ENCODE measurements around the gene CHAMP1. TPM values are rescaled to one million over a fixed set of nuclear protein-coding genes. Genes with fewer than 3 reads are reported as not detected.
A peak's percentile ranks its signal among the peaks of the same experiment; 100 is the strongest.
"Not testable (repeated sequence)": the region's sequence is repeated elsewhere in the genome, so short reads cannot be mapped to it uniquely, and the experiment has no call there.

The CHAMP1 gene
- total and polyA plus RNA-seq, 8 donors = 3.6 to 12.3 (median 7.8) TPM

DNA sequence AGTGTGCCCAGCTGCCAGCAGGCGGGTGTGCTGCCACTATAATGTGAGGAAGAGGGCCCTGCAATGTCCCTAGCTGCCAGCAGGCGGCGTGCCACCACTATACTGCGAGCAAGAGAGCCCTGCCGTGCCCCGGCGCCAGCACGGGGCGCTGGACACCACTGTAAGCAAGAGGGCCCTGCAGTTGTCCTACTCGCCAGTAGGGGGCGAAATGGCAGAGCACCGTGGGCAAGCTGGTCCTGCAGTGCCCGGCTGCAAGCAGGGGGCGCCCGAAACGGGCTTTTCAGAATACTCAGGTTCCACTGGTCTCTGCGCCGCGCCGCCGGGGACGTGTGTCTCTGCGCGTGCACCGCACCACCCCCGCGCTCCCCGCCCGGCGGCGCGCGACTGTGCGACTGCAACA is 38.5 kb downstream of the CHAMP1 start:
- 63 to 67% methylated on average over 17 to 34 of the region's 34 CpGs for whole genome bisulfite sequencing, 2 donors
- TF ChIP-seq, protein P1, sequence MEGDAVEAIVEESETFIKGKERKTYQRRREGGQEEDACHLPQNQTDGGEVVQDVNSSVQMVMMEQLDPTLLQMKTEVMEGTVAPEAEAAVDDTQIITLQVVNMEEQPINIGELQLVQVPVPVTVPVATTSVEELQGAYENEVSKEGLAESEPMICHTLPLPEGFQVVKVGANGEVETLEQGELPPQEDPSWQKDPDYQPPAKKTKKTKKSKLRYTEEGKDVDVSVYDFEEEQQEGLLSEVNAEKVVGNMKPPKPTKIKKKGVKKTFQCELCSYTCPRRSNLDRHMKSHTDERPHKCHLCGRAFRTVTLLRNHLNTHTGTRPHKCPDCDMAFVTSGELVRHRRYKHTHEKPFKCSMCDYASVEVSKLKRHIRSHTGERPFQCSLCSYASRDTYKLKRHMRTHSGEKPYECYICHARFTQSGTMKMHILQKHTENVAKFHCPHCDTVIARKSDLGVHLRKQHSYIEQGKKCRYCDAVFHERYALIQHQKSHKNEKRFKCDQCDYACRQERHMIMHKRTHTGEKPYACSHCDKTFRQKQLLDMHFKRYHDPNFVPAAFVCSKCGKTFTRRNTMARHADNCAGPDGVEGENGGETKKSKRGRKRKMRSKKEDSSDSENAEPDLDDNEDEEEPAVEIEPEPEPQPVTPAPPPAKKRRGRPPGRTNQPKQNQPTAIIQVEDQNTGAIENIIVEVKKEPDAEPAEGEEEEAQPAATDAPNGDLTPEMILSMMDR (IDR thresholded peaks at IDR 0.05) = peak in 2 of 4 donors; percentile 13 to 24
- H3K9me3 ChIP-seq; FAIRE-seq; H3K27me3 ChIP-seq; H3K4me3 ChIP-seq; H3K4me1 ChIP-seq; intact Hi-C loops (cut with DNase I); H3K27ac ChIP-seq; H3K36me3 ChIP-seq; ATAC-seq: not testable (repeated sequence)
- DNase-seq = peak in 5 of 6 donors; percentile 19 to 78 (median 57)

DNA sequence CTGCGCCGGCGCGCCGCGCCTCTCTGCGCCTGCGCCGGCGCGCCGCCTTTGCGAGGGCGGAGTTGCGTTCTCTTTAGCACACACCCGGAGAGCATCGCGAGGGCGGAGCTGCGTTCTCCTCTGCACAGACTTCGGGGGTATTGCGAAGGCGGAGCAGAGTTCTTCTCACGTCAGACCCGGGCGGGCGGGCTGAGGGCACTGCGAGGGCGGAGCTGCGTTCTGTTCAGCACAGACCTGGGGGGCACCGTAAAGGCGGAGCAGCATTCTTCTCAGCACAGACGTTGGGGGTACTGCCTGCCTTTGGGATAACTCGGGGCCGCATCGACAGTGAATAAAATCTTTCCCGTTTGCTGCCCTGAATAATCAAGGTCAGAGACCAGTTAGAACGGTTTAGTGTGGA is 39.1 kb downstream of the CHAMP1 start:
- H3K27ac ChIP-seq; H3K36me3 ChIP-seq; H3K27me3 ChIP-seq; H3K4me1 ChIP-seq; H3K9me3 ChIP-seq; intact Hi-C loops (cut with DNase I); H3K4me3 ChIP-seq; ATAC-seq; FAIRE-seq: not testable (repeated sequence)
- WGBS, 2 donors = 80 to 82% methylated on average over 29 to 38 of the region's 38 CpGs
- peak in 2 of 6 donors; percentile 54 to 75 for DNase-seq

Small RNA genes within 50 kb of the gene (microRNA-seq; reads per million reads assigned to microRNA genes)
- 0 reads per million in 2 donors for gene MIR4502

Other genes starting within 250 kb of the CHAMP1 start
- 10 to 100 TPM in 3 of 6 donors, 1 to 10 TPM in 3; 7.1 to 11.2 (median 10.1) TPM for gene RASA3, start 181.9 kb upstream of the CHAMP1 start, total RNA-seq
- 1 to 10 TPM; 5.7 to 6.5 TPM for gene RASA3, start 181.9 kb upstream of the CHAMP1 start, polyA plus RNA-seq
- 1 to 10 TPM in 5 of 6 donors, under 1 TPM in 1; 0.75 to 5.8 (median 3.3) TPM for gene CFAP97D2, start 135.2 kb upstream of the CHAMP1 start, total RNA-seq
- gene CFAP97D2, start 135.2 kb upstream of the CHAMP1 start, polyA plus RNA-seq = 1 to 10 TPM; 1.2 to 3.0 TPM
- gene CDC16, start 79.6 kb upstream of the CHAMP1 start, total RNA-seq = 10 to 100 TPM; 28.7 to 39.1 (median 30.2) TPM
- gene CDC16, start 79.6 kb upstream of the CHAMP1 start, polyA plus RNA-seq = 10 to 100 TPM; 45.2 to 71.1 TPM
- 10 to 100 TPM; 17.1 to 32.5 (median 24.0) TPM for gene UPF3A, start 32.9 kb upstream of the CHAMP1 start, total RNA-seq
- 10 to 100 TPM; 64.6 to 73.8 TPM for gene UPF3A, start 32.9 kb upstream of the CHAMP1 start, polyA plus RNA-seq

All from pancreas (tissue), 10 donors.